ENCODE measurements around the gene PDAP1.
"Not testable (repeated sequence)": the region's sequence is repeated elsewhere in the genome, so short reads cannot be mapped to it uniquely, and the experiment has no call there.

PDAP1 gene

GRCh38 chr7:99396418-99397296 is 11.7 kb downstream of the PDAP1 start:
- no peak for DNase-seq (ENCODE audit: low read depth in 2 of 2)

- DNase-seq (ENCODE audit: low read depth in 2 of 2), result no peak
Observed at GRCh38 chr7:99395616-99396327, 12.6 kb downstream of the PDAP1 start.

GRCh38 chr7:99394188-99394502 is 14.3 kb downstream of the PDAP1 start:
- DNase-seq (ENCODE audit: low read depth in 2 of 2), result no peak

- DNase-seq (ENCODE audit: low read depth in 2 of 2), result no peak
Observed at GRCh38 chr7:99393355-99394187, 14.8 kb downstream of the PDAP1 start.

- no peak for DNase-seq (ENCODE audit: low read depth in 2 of 2)
Observed at GRCh38 chr7:99392659-99393354, 15.6 kb downstream of the PDAP1 start.

GRCh38 chr7:99392046-99392445 is 16.4 kb downstream of the PDAP1 start:
- no peak for DNase-seq (ENCODE audit: low read depth in 2 of 2)

GRCh38 chr7:99390941-99391602 is 17.3 kb downstream of the PDAP1 start:
- DNase-seq (ENCODE audit: low read depth in 2 of 2), result no peak

- DNase-seq (ENCODE audit: low read depth in 2 of 2), result no peak
Observed at GRCh38 chr7:99389772-99390171, 18.6 kb downstream of the PDAP1 start.

GRCh38 chr7:99387912-99388311 is 20.5 kb downstream of the PDAP1 start:
- no peak for DNase-seq (ENCODE audit: low read depth in 2 of 2)

- not testable (repeated sequence) for DNase-seq (ENCODE audit: low read depth in 2 of 2)
Observed at GRCh38 chr7:99387239-99387635, 21.2 kb downstream of the PDAP1 start.

GRCh38 chr7:99386584-99387238 is 21.7 kb downstream of the PDAP1 start:
- DNase-seq (ENCODE audit: low read depth in 2 of 2), result no peak

GRCh38 chr7:99385564-99385963 is 22.8 kb downstream of the PDAP1 start:
- no peak for DNase-seq (ENCODE audit: low read depth in 2 of 2)

- no peak for DNase-seq (ENCODE audit: low read depth in 2 of 2)
Observed at GRCh38 chr7:99384523-99384922, 23.9 kb downstream of the PDAP1 start.

- DNase-seq (ENCODE audit: low read depth in 2 of 2), result no peak
Observed at GRCh38 chr7:99383791-99384370, 24.5 kb downstream of the PDAP1 start.

- DNase-seq (ENCODE audit: low read depth in 2 of 2), result no peak
Observed at GRCh38 chr7:99383203-99383602, 25.2 kb downstream of the PDAP1 start.

GRCh38 chr7:99381664-99382075 is 26.7 kb downstream of the PDAP1 start:
- DNase-seq (ENCODE audit: low read depth in 2 of 2), result no peak

GRCh38 chr7:99380823-99381663 is 27.4 kb downstream of the PDAP1 start:
- no peak for DNase-seq (ENCODE audit: low read depth in 2 of 2)

GRCh38 chr7:99380032-99380822 is 28.2 kb downstream of the PDAP1 start:
- DNase-seq (ENCODE audit: low read depth in 2 of 2), result no peak

- not testable (repeated sequence) for DNase-seq (ENCODE audit: low read depth in 2 of 2)
Observed at GRCh38 chr7:99379693-99380031, 28.7 kb downstream of the PDAP1 start.
